GM23338 (cell line): ENCODE data around the gene PTPRN2. TPM values are rescaled to one million over a fixed set of nuclear protein-coding genes. Genes with fewer than 3 reads are reported as not detected.

Source experiments
- ATAC-seq: fragments of 200-7000 bp; cut with Tn5 transposase; 3 replicates; pipeline ENCODE4 v1.9.1; 2020
- DNase-seq: peaks from one replicate; pipeline ENCODE4 v3.0.0-alpha.2; 2015; ENCODE audit warnings: low spot score
- H2AFZ ChIP-seq: fragments of 200-600 bp; sonication (generic); 2 replicates; pipeline ENCODE4 v1.8.0; 2016; ENCODE audit warnings: antibody characterized with exemption, mild to moderate bottlenecking, moderate library complexity
- H3F3A ChIP-seq: fragments of 200-600 bp; sonication (generic); replicated peaks from 2 replicates; pipeline ENCODE4 v1.8.0; 2017; ENCODE audit warnings: antibody characterized with exemption, mixed run types, low read depth
- H3K27ac ChIP-seq: fragments of 200-600 bp; sonication (generic); 2 replicates; pipeline ENCODE4 v1.6.1; 2016; ENCODE audit warnings: low read depth
- H3K27me3 ChIP-seq: fragments of 200-600 bp; sonication (generic); 2 replicates; pipeline ENCODE4 v1.8.0; 2016; ENCODE audit warnings: mild to moderate bottlenecking, mixed run types, moderate library complexity; ENCODE audit not compliant: insufficient read depth
- H3K36me3 ChIP-seq: fragments of 200-600 bp; sonication (generic); 2 replicates; pipeline ENCODE4 v1.8.0; 2016; ENCODE audit warnings: mild to moderate bottlenecking; ENCODE audit not compliant: insufficient read depth
- H3K4me1 ChIP-seq: fragments of 200-600 bp; sonication (generic); 2 replicates; pipeline ENCODE4 v1.8.0; 2016; ENCODE audit warnings: mild to moderate bottlenecking, moderate library complexity; ENCODE audit not compliant: insufficient read depth
- H3K4me2 ChIP-seq: fragments of 200-600 bp; sonication (generic); 2 replicates; pipeline ENCODE4 v1.7.1; 2017; ENCODE audit warnings: mixed run types
- H3K4me3 ChIP-seq: fragments of 200-600 bp; sonication (generic); 2 replicates; pipeline ENCODE4 v1.6.1; 2016; ENCODE audit warnings: mixed run types
- H3K79me2 ChIP-seq: fragments of 200-600 bp; sonication (generic); replicated peaks from 2 replicates; pipeline ENCODE4 v1.8.0; 2017; ENCODE audit warnings: mild to moderate bottlenecking; ENCODE audit not compliant: insufficient read depth
- H3K9me2 ChIP-seq: fragments of 200-600 bp; sonication (generic); 2 replicates; pipeline ENCODE4 v1.8.0; 2017; ENCODE audit not compliant: insufficient read depth
- H4K20me1 ChIP-seq: fragments of 200-600 bp; sonication (generic); replicated peaks from 2 replicates; pipeline ENCODE4 v1.8.0; 2017; ENCODE audit warnings: mild to moderate bottlenecking; ENCODE audit not compliant: insufficient read depth
- H3K27ac Mint-ChIP-seq: 2 replicates; pipeline ENCODE4 v1.8.0; 2020; ENCODE audit warnings: inconsistent platforms, mild to moderate bottlenecking, moderate library complexity, mixed read lengths
- H3K27me3 Mint-ChIP-seq: 3 replicates; pipeline ENCODE4 v1.8.0; 2022; ENCODE audit warnings: low read depth, mild to moderate bottlenecking, moderate library complexity, mixed read lengths, inconsistent platforms; ENCODE audit not compliant: insufficient read depth, poor library complexity
- H3K36me3 Mint-ChIP-seq: 3 replicates; pipeline ENCODE4 v1.8.0; 2021; ENCODE audit warnings: low read depth, mild to moderate bottlenecking, inconsistent platforms, moderate library complexity, mixed read lengths
- H3K4me1 Mint-ChIP-seq: 3 replicates; pipeline ENCODE4 v1.8.0; 2020; ENCODE audit warnings: mild to moderate bottlenecking, inconsistent platforms, mixed read lengths
- H3K4me3 Mint-ChIP-seq: 3 replicates; pipeline ENCODE4 v1.8.0; 2021; ENCODE audit warnings: moderate library complexity, mild to moderate bottlenecking, inconsistent platforms, mixed read lengths
- H3K9me3 Mint-ChIP-seq: 3 replicates; pipeline ENCODE4 v1.8.0; 2020; ENCODE audit warnings: moderate library complexity, mild to moderate bottlenecking, inconsistent platforms, mixed read lengths
- CREB1 ChIP-seq: fragments of 250-450 bp; sonication (Bioruptor Pico); IDR thresholded peaks from 2 replicates; pipeline ENCODE4 v1.5.0; 2020; ENCODE audit warnings: low read depth, mild to moderate bottlenecking, moderate library complexity
- EZH2 ChIP-seq: fragments of 200-600 bp; sonication (generic); IDR thresholded peaks from one replicate; pipeline ENCODE4 v1.8.0; 2017; ENCODE audit warnings: antibody characterized with exemption, mild to moderate bottlenecking, low read depth; ENCODE audit not compliant: unreplicated experiment
- EZH2phosphoT487 ChIP-seq: fragments of 200-600 bp; sonication (generic); IDR thresholded peaks from one replicate; pipeline ENCODE4 v1.8.1; 2018; ENCODE audit warnings: antibody characterized with exemption; ENCODE audit not compliant: unreplicated experiment
- JUNB ChIP-seq: IDR thresholded peaks from one replicate; pipeline ENCODE4 v1.6.1; 2016; ENCODE audit warnings: antibody characterized with exemption; ENCODE audit not compliant: unreplicated experiment
- NANOG ChIP-seq: IDR thresholded peaks from 2 replicates; pipeline ENCODE4 v1.6.1; 2016; ENCODE audit warnings: antibody characterized with exemption, borderline replicate concordance
- POLR2AphosphoS5 ChIP-seq: IDR thresholded peaks from 2 replicates; pipeline ENCODE4 v1.6.1; 2016; ENCODE audit warnings: antibody characterized with exemption, low read depth
- STAT1 ChIP-seq: IDR thresholded peaks from one replicate; pipeline ENCODE4 v1.6.1; 2016; ENCODE audit warnings: antibody characterized with exemption; ENCODE audit not compliant: unreplicated experiment
- ZNF114 ChIP-seq: fragments of 250-450 bp; sonication (Bioruptor Pico); IDR thresholded peaks from 2 replicates; pipeline ENCODE4 v1.5.0; 2020; ENCODE audit warnings: mild to moderate bottlenecking, moderate library complexity
- ZNF331 ChIP-seq: fragments of 250-450 bp; sonication (Bioruptor Pico); IDR thresholded peaks from 2 replicates; pipeline ENCODE4 v1.5.0; 2020; ENCODE audit warnings: low read depth, mild to moderate bottlenecking, moderate library complexity
- polyA plus RNA-seq: library from polyadenylated mRNA; unstranded; fragments of >200 nt; fragmentation: Nextera tagmentation; extraction: Ambion mirVana; gene quantifications from 2 replicates; pipeline ENCODE4 v1.2.1, GENCODE V29; 2016
- total RNA-seq: library from RNA; depleted of rRNA; stranded (reverse); fragments of >200 nt; shearing (Covaris generic); gene quantifications from 2 replicates; pipeline ENCODE4 v1.2.3, GENCODE V29; 2014
- TF ChIP-seq, protein P1 (sequence below), 2 experiments: fragments of 200-600 bp in 1 of 2; sonication (generic) in 1 of 2; conservative IDR thresholded peaks; 2 replicates each; pipeline versions ENCODE4 v1.5.1 to v1.6.1; 2016 to 2017; ENCODE audit warnings: antibody characterized with exemption in 2 of 2, low read depth in 2 of 2, mild to moderate bottlenecking in 2 of 2, moderate library complexity in 1 of 2
- TF ChIP-seq, protein P2 (sequence below): fragments of 250-450 bp; sonication (Bioruptor Pico); IDR thresholded peaks from 2 replicates; pipeline ENCODE4 v1.5.0; 2020; ENCODE audit warnings: mild to moderate bottlenecking, moderate library complexity
- TF ChIP-seq, protein P3 (sequence below): IDR thresholded peaks from 2 replicates; pipeline ENCODE4 v1.6.1; 2016; ENCODE audit warnings: antibody characterized with exemption

PTPRN2 gene
- total and polyA plus RNA-seq, 2 experiments from 2014 or later = 0.87 to 4.0 TPM

DNA sequence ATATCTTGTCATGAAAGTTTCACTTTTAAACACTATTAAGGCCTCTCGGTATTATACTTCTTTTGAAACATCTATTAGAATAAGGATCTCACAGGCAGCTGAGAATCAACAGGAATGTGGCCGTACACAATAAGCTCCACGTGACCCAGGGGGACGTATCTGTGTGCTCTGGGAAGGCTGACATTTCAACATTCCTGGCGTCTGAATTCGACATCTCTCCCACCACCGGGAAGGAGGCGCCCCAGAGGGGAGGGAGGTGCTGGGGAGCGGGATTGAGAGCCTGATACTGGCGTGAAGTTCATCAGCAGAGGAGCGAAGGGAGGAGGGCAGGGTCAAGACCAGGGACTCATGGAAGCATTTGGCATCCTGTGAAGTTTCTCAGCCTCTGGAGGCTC is 849.6 kb downstream of the PTPRN2 start (continued):
- TF ChIP-seq, protein P1, sequence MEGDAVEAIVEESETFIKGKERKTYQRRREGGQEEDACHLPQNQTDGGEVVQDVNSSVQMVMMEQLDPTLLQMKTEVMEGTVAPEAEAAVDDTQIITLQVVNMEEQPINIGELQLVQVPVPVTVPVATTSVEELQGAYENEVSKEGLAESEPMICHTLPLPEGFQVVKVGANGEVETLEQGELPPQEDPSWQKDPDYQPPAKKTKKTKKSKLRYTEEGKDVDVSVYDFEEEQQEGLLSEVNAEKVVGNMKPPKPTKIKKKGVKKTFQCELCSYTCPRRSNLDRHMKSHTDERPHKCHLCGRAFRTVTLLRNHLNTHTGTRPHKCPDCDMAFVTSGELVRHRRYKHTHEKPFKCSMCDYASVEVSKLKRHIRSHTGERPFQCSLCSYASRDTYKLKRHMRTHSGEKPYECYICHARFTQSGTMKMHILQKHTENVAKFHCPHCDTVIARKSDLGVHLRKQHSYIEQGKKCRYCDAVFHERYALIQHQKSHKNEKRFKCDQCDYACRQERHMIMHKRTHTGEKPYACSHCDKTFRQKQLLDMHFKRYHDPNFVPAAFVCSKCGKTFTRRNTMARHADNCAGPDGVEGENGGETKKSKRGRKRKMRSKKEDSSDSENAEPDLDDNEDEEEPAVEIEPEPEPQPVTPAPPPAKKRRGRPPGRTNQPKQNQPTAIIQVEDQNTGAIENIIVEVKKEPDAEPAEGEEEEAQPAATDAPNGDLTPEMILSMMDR (conservative IDR thresholded peaks at IDR 0.05; ENCODE audit: low read depth in 2 of 2) = no peak

DNA sequence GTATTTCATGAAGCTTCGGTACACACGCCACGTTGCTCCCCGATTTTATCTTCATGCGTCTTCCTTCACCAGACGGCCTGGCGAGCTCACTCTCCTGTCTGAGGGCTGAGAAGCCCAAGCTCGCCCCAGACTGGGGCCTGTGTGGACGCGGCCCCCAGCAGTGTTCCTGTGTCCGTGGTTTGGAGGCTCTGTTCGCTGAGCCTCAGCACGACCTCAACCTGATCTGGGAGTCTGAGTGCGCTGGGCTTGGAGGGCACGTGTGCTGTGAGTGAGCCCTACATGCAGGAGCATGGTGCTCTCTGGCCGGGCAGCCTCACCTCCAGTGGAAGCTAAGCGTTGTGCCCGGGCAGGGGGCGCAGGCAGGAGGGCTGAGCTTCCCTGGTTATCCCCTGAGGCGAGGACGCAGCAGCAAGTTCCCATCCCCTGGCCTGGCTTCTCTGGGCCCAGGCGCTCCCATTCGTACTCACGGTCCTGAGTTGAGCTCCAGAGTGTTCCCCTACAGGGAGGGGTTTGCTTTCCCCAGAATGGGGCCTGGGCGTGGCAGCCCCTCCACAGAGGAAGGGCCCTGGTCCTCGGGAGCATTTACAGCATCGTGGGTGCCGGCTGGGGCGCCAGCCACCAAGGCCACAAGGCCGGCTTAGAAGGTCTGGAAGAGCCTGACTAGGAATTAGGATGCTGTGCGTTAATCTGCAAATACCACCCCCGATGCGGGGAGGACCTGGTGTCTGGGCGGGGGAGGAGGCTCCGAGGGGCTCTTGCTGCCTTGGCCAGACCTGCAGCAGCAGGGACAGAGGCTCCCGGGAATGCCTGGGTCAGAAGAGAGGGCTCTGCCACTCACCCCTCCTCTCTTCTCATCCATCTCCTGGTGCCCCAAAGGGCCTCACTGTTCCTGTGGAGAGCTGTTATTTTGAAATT is 850.2 kb downstream of the PTPRN2 start:
- Histone ChIP-seq H3K9me2 (no peaks in the 10 kb centered on the region), H3K4me3 (no peak overlapping the region), H3K27ac (no peak overlapping the region), H3K27me3 (no peaks in the 10 kb centered on the region), H3F3A (no peaks in the 10 kb centered on the region), H2AFZ (no peak overlapping the region), H3K4me2 (no peak overlapping the region), H3K4me1 (no peaks in the 10 kb centered on the region), H3K36me3 (no peaks in the 10 kb centered on the region), H3K79me2 (no peaks in the 10 kb centered on the region), H4K20me1 (no peaks in the 10 kb centered on the region)
- Mint-ChIP-seq H3K9me3 (peaks cover 90% of the 10 kb centered on the region), H3K27ac (no peak overlapping the region), H3K27me3 (peaks cover 5% of the 10 kb centered on the region), H3K4me3 (no peak overlapping the region), H3K36me3 (peaks cover 51% of the 10 kb centered on the region), H3K4me1 (no peaks in the 10 kb centered on the region)
- ATAC-seq (no peak), DNase-seq (no peak)
- TF ChIP-seq CREB1 (CRISPR knock-in tag) (no peak), NANOG (no peak), POLR2AphosphoS5 (no peak), JUNB (no peak), EZH2 (no peak), ZNF114 (CRISPR knock-in tag) (no peak), ZNF331 (no peak), STAT1 (no peak), EZH2phosphoT487 (no peak)
- TF ChIP-seq, protein P2, sequence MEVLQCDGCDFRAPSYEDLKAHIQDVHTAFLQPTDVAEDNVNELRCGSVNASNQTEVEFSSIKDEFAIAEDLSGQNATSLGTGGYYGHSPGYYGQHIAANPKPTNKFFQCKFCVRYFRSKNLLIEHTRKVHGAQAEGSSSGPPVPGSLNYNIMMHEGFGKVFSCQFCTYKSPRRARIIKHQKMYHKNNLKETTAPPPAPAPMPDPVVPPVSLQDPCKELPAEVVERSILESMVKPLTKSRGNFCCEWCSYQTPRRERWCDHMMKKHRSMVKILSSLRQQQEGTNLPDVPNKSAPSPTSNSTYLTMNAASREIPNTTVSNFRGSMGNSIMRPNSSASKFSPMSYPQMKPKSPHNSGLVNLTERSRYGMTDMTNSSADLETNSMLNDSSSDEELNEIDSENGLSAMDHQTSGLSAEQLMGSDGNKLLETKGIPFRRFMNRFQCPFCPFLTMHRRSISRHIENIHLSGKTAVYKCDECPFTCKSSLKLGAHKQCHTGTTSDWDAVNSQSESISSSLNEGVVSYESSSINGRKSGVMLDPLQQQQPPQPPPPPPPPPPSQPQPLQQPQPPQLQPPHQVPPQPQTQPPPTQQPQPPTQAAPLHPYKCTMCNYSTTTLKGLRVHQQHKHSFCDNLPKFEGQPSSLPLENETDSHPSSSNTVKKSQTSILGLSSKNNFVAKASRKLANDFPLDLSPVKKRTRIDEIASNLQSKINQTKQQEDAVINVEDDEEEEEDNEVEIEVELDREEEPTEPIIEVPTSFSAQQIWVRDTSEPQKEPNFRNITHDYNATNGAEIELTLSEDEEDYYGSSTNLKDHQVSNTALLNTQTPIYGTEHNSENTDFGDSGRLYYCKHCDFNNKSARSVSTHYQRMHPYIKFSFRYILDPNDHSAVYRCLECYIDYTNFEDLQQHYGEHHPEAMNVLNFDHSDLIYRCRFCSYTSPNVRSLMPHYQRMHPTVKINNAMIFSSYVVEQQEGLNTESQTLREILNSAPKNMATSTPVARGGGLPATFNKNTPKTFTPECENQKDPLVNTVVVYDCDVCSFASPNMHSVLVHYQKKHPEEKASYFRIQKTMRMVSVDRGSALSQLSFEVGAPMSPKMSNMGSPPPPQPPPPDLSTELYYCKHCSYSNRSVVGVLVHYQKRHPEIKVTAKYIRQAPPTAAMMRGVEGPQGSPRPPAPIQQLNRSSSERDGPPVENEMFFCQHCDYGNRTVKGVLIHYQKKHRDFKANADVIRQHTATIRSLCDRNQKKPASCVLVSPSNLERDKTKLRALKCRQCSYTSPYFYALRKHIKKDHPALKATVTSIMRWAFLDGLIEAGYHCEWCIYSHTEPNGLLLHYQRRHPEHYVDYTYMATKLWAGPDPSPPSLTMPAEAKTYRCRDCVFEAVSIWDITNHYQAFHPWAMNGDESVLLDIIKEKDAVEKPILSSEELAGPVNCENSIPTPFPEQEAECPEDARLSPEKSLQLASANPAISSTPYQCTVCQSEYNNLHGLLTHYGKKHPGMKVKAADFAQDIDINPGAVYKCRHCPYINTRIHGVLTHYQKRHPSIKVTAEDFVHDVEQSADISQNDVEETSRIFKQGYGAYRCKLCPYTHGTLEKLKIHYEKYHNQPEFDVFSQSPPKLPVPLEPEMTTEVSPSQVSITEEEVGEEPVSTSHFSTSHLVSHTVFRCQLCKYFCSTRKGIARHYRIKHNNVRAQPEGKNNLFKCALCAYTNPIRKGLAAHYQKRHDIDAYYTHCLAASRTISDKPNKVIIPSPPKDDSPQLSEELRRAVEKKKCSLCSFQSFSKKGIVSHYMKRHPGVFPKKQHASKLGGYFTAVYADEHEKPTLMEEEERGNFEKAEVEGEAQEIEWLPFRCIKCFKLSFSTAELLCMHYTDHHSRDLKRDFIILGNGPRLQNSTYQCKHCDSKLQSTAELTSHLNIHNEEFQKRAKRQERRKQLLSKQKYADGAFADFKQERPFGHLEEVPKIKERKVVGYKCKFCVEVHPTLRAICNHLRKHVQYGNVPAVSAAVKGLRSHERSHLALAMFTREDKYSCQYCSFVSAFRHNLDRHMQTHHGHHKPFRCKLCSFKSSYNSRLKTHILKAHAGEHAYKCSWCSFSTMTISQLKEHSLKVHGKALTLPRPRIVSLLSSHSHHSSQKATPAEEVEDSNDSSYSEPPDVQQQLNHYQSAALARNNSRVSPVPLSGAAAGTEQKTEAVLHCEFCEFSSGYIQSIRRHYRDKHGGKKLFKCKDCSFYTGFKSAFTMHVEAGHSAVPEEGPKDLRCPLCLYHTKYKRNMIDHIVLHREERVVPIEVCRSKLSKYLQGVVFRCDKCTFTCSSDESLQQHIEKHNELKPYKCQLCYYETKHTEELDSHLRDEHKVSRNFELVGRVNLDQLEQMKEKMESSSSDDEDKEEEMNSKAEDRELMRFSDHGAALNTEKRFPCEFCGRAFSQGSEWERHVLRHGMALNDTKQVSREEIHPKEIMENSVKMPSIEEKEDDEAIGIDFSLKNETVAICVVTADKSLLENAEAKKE = no peak
- TF ChIP-seq, protein P1 (conservative IDR thresholded peaks at IDR 0.05; ENCODE audit: low read depth in 2 of 2) = no peak
- TF ChIP-seq, protein P3, sequence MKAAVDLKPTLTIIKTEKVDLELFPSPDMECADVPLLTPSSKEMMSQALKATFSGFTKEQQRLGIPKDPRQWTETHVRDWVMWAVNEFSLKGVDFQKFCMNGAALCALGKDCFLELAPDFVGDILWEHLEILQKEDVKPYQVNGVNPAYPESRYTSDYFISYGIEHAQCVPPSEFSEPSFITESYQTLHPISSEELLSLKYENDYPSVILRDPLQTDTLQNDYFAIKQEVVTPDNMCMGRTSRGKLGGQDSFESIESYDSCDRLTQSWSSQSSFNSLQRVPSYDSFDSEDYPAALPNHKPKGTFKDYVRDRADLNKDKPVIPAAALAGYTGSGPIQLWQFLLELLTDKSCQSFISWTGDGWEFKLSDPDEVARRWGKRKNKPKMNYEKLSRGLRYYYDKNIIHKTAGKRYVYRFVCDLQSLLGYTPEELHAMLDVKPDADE = no peak
